Keratinocyte (primary cell): ENCODE results near the gene SUPT6H.

Experiments
- EZH2 ChIP-seq: IDR thresholded peaks from one replicate; pipeline ENCODE4 v1.6.1; 2012; ENCODE audit warnings: inconsistent platforms, mild to moderate bottlenecking, low read length, moderate library complexity
- TF ChIP-seq, protein P1 (sequence below), 3 experiments: IDR thresholded peaks in 1 of 3; conservative IDR thresholded peaks in 1 of 3; optimal IDR thresholded peaks in 1 of 3; 2 replicates in 2 of 3; 3 replicates in 1 of 3; pipeline versions ENCODE3 to v1.5.1; 2011; ENCODE audit warnings: low read length in 3 of 3, mild to moderate bottlenecking in 3 of 3, moderate library complexity in 2 of 3, control low read depth in 1 of 3, inconsistent platforms in 1 of 3; ENCODE audit not compliant: insufficient read depth in 2 of 3; ENCODE audit errors: extremely low read depth in 1 of 3

DNA sequence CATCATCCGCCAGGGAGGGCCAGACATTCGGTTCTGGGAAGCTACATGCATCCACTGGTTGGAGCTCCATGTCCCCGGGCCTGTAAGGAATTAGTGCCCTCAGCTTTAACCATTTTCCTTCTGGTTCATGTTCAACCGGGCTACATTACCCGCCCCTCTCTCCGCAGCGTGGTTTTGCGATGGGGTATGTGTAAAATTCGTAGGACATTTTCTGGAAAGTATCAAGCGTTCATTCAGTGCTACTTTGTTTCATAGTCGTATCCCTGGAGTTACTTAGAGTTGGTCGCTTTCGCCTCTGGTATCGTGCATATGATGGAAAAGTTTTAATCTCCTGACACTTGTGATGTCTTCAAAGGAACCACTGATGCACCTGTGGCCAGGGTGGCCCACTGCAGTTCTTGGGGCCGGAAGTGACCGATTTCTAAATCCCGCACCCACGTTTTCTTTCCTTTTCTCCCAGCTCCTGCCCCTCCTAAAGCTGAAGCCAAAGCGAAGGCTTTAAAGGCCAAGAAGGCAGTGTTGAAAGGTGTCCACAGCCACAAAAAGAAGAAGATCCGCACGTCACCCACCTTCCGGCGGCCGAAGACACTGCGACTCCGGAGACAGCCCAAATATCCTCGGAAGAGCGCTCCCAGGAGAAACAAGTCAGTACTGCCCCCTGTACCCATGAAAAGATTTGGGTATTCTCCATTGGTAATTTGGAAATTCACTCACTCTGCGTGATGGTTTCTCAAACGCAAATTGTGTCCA is 58.4 kb downstream of the SUPT6H start:
- TF ChIP-seq, protein P1, sequence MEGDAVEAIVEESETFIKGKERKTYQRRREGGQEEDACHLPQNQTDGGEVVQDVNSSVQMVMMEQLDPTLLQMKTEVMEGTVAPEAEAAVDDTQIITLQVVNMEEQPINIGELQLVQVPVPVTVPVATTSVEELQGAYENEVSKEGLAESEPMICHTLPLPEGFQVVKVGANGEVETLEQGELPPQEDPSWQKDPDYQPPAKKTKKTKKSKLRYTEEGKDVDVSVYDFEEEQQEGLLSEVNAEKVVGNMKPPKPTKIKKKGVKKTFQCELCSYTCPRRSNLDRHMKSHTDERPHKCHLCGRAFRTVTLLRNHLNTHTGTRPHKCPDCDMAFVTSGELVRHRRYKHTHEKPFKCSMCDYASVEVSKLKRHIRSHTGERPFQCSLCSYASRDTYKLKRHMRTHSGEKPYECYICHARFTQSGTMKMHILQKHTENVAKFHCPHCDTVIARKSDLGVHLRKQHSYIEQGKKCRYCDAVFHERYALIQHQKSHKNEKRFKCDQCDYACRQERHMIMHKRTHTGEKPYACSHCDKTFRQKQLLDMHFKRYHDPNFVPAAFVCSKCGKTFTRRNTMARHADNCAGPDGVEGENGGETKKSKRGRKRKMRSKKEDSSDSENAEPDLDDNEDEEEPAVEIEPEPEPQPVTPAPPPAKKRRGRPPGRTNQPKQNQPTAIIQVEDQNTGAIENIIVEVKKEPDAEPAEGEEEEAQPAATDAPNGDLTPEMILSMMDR (optimal IDR thresholded peaks at IDR 0.05 in 1 of 3, IDR thresholded peaks at IDR 0.05 in 1 of 3, conservative IDR thresholded peaks at IDR 0.05 in 1 of 3; ENCODE audit: extremely low read depth in 1 of 3, insufficient read depth in 2 of 3, low read length in 3 of 3): peak in 1 of 3 experiments; percentile 37
- TF ChIP-seq EZH2: no peak
